G401.6 (cell line): ENCODE measurements around the gene THAP12.
"Not testable (repeated sequence)": the region's sequence is repeated elsewhere in the genome, so short reads cannot be mapped to it uniquely, and the experiment has no call there.

Source experiments
- FAIRE-seq: peaks from 2 replicates; lab custom pipeline; 2012; peaks lifted over from hg19 to GRCh38; lab: Jason Lieb, UNC

The THAP12 gene

GRCh38 chr11:76327756-76328388 is 53.1 kb downstream of the THAP12 start:
- no peak for FAIRE-seq

- FAIRE-seq: no peak
Measured at GRCh38 chr11:76327202-76327601, 53.7 kb downstream of the THAP12 start.

GRCh38 chr11:76325185-76325584 is 55.7 kb downstream of the THAP12 start:
- FAIRE-seq: no peak

- no peak for FAIRE-seq
Measured at GRCh38 chr11:76323804-76324203, 57.1 kb downstream of the THAP12 start.

GRCh38 chr11:76323375-76323774 is 57.6 kb downstream of the THAP12 start:
- FAIRE-seq: not testable (repeated sequence)

GRCh38 chr11:76322942-76323341 is 58.0 kb downstream of the THAP12 start:
- FAIRE-seq: no peak

- FAIRE-seq: no peak
Measured at GRCh38 chr11:76322540-76322939, 58.4 kb downstream of the THAP12 start.

- no peak for FAIRE-seq
Measured at GRCh38 chr11:76321820-76322524, 59.0 kb downstream of the THAP12 start.

GRCh38 chr11:76321340-76321739 is 59.6 kb downstream of the THAP12 start:
- no peak for FAIRE-seq

GRCh38 chr11:76320929-76321328 is 60.0 kb downstream of the THAP12 start:
- no peak for FAIRE-seq

- not testable (repeated sequence) for FAIRE-seq
Measured at GRCh38 chr11:76319798-76320197, 61.1 kb downstream of the THAP12 start.

GRCh38 chr11:76318744-76319384 is 62.1 kb downstream of the THAP12 start:
- FAIRE-seq: no peak

- FAIRE-seq: no peak
Measured at GRCh38 chr11:76317296-76317695, 63.6 kb downstream of the THAP12 start.

GRCh38 chr11:76316726-76317125 is 64.2 kb downstream of the THAP12 start:
- FAIRE-seq: no peak

GRCh38 chr11:76315182-76315853 is 65.6 kb downstream of the THAP12 start:
- no peak for FAIRE-seq

- FAIRE-seq: no peak
Measured at GRCh38 chr11:76314741-76315090, 66.2 kb downstream of the THAP12 start.

- FAIRE-seq: no peak
Measured at GRCh38 chr11:76313913-76314740, 66.8 kb downstream of the THAP12 start.

- no peak for FAIRE-seq
Measured at GRCh38 chr11:76313271-76313670, 67.7 kb downstream of the THAP12 start.

GRCh38 chr11:76310832-76311595 is 69.9 kb downstream of the THAP12 start:
- FAIRE-seq: no peak

GRCh38 chr11:76307978-76308747 is 72.8 kb downstream of the THAP12 start:
- no peak for FAIRE-seq

GRCh38 chr11:76307396-76307795 is 73.5 kb downstream of the THAP12 start:
- no peak for FAIRE-seq
